Transverse colon (tissue), 4 donors: Measurements from ENCODE around the gene SMARCC1.

ENCODE experiments used
- EP300 ChIP-seq: sonication (generic); formaldehyde crosslinking; IDR thresholded peaks from one replicate; pipeline ENCODE4 v1.6.1; 2017; ENCODE audit warnings: antibody characterized with exemption, low read depth
- POLR2A ChIP-seq: fragments of 450-650 bp; IDR thresholded peaks from one replicate; pipeline ENCODE4 v1.6.1; 2016; ENCODE audit warnings: antibody characterized with exemption, mild to moderate bottlenecking, moderate library complexity
- POLR2AphosphoS5 ChIP-seq, 3 donors: sonication (generic); formaldehyde crosslinking; IDR thresholded peaks; one replicate each; pipeline ENCODE4 v1.6.1; 2016; ENCODE audit warnings: antibody characterized with exemption in 3 of 3
- TF ChIP-seq, protein P1 (sequence below), 5 experiments: fragments of 200-600 bp in 3 of 5; fragments of 450-650 bp in 2 of 5; sonication (generic) in 3 of 5; IDR thresholded peaks; 1 replicate in 2 of 5; 2 replicates in 3 of 5; pipeline ENCODE4 v1.5.1; 2016 to 2017; ENCODE audit warnings: antibody characterized with exemption in 5 of 5, inconsistent platforms in 3 of 5, mild to moderate bottlenecking in 2 of 5, moderate library complexity in 1 of 5

DNA sequence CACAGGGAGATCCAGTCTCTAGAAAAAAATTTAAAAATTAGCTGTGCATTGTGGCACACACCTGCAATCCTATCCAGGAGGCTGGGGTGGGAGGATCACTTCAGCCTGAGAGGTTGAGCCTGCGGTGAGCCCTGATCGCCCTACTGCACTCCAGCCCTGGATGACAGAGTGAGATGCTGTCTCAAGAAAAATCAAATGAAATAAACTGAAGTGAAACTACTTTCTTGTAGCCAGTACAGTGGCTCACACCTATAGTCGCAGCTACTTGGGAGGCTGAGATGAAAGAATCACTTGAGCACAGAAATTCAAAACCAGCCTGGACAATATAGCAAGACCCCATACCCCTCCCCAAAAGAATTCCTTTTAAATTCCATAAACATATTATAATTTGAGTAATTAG, 35.4 kb downstream of the SMARCC1 start:
- TF ChIP-seq, protein P1, sequence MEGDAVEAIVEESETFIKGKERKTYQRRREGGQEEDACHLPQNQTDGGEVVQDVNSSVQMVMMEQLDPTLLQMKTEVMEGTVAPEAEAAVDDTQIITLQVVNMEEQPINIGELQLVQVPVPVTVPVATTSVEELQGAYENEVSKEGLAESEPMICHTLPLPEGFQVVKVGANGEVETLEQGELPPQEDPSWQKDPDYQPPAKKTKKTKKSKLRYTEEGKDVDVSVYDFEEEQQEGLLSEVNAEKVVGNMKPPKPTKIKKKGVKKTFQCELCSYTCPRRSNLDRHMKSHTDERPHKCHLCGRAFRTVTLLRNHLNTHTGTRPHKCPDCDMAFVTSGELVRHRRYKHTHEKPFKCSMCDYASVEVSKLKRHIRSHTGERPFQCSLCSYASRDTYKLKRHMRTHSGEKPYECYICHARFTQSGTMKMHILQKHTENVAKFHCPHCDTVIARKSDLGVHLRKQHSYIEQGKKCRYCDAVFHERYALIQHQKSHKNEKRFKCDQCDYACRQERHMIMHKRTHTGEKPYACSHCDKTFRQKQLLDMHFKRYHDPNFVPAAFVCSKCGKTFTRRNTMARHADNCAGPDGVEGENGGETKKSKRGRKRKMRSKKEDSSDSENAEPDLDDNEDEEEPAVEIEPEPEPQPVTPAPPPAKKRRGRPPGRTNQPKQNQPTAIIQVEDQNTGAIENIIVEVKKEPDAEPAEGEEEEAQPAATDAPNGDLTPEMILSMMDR (IDR thresholded peaks at IDR 0.05), result no peak
- no peak for TF ChIP-seq POLR2A
- no peak for TF ChIP-seq POLR2AphosphoS5 (IDR thresholded peaks at IDR 0.05)
- no peak for TF ChIP-seq EP300
